ENCODE measurements around the gene TRABD.

GRCh38 chr22:50161508-50162390 lies 24.0 kb upstream of the TRABD start:
- TF ChIP-seq CTCF (conservative IDR thresholded peaks at IDR 0.05; ENCODE audit: low read length) = no peak
- no peak for TF ChIP-seq EZH2phosphoT487 (IDR thresholded peaks at IDR 0.05; ENCODE audit: borderline replicate concordance, low read depth, low read length)

Measured in OCI-LY7 (cell line).